Ectodermal cell (in vitro differentiated cells): Measurements from ENCODE around the gene MAP4K5.
A peak's percentile ranks its signal among the peaks of the same experiment; 100 is the strongest.

Experiments used
- H3K27ac ChIP-seq: 2 replicates; pipeline ENCODE4 v1.7.0; 2013; ENCODE audit warnings: mild to moderate bottlenecking, low read depth, low read length; ENCODE audit not compliant: insufficient read depth, poor library complexity, severe bottlenecking
- H3K27me3 ChIP-seq: 2 replicates; pipeline ENCODE4 v1.7.0; 2013; ENCODE audit warnings: mild to moderate bottlenecking, low read length; ENCODE audit not compliant: insufficient read depth, control insufficient read depth, poor library complexity, severe bottlenecking
- H3K36me3 ChIP-seq: one replicate; pipeline ENCODE4 v1.7.0; 2013; ENCODE audit warnings: low read length; ENCODE audit not compliant: control insufficient read depth, insufficient read depth
- H3K4me1 ChIP-seq: one replicate; pipeline ENCODE4 v1.7.0; 2013; ENCODE audit warnings: low read length; ENCODE audit not compliant: control insufficient read depth, insufficient read depth
- H3K4me3 ChIP-seq: 2 replicates; pipeline ENCODE4 v1.7.0; 2013; ENCODE audit warnings: low read depth, low read length, control low read depth; ENCODE audit not compliant: insufficient read depth
- H3K9me3 ChIP-seq: 2 replicates; pipeline ENCODE4 v1.7.0; 2013; ENCODE audit warnings: mild to moderate bottlenecking, low read length, moderate library complexity; ENCODE audit not compliant: control insufficient read depth
- WGBS, 2 experiments: methylation state at CpG; one replicate each; pipeline ENCODE4 v1.1.7; 2013; ENCODE audit warnings: missing lambda C conversion rate in 2 of 2; 5-methylcytosine and 5-hydroxymethylcytosine counted together

MAP4K5 gene

DNA sequence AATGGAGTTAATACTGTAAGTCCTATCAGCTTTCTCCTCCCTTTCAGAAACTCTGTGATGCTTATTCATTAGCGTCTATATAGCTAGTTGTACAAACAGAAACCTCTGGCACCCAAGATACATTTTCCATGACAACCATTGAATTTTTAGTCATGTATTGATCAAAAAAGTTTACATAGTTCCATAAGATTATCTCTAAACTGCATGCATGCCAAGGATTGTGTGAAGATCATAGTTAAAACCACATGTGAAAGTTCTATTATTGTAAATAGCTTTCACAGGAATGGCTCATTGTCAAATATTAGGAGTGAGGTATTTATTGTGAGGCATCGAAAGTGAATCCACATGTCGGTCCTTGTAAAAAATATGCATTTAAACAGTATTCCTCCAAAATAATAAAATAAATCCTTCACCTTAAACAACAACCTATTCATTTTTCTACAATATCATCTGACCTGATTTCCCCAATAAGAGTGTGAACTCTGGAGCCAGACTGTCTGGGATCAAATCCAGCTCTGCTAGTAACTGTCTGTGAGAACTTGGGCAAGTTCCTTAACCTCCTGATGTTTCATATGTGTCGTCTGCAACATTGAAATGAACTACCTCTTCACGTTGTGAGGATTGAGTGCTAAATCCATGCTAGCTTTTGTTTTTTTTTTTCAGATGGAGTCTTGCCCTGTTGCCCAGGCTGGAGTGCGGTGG lies 125.1 kb downstream of the MAP4K5 start:
- no peaks in the 10 kb centered on the region for H3K9me3 ChIP-seq
- no peaks in the 10 kb centered on the region for H3K27me3 ChIP-seq
- no peak overlapping the region for H3K27ac ChIP-seq
- 92 to 97% methylated on average over 5 to 6 of the region's 6 CpGs for WGBS, 2 experiments
- no peaks in the 10 kb centered on the region for H3K36me3 ChIP-seq
- H3K4me1 ChIP-seq = no peaks in the 10 kb centered on the region
- no peak overlapping the region for H3K4me3 ChIP-seq

DNA sequence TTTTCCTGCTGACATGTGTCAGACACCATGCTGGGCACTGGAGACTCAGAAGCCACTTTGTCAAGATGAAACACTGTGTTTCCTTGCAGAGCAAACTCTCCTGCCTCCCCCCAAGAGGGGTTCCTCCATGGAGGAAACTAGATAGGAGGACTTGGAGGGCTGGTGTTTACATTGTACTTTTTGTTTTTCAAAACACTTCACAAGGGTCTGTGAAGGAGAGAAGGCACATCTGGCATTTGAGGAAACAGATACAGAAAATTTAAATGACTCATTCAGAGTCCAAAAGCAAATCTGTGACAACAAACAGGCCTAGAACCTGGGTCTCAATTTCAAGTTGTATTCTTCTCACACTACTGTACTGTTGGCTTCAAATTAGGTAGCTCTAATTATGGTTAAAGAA lies 128.9 kb downstream of the MAP4K5 start:
- Histone ChIP-seq H3K36me3 (no peaks in the 10 kb centered on the region), H3K4me3 (no peak overlapping the region), H3K27ac (no peak overlapping the region), H3K27me3 (no peaks in the 10 kb centered on the region), H3K9me3 (no peaks in the 10 kb centered on the region), H3K4me1 (no peaks in the 10 kb centered on the region)

- H3K36me3 ChIP-seq = no peaks in the 10 kb centered on the region
- peaks cover 3% of the 10 kb centered on the region for H3K27me3 ChIP-seq
- WGBS, 2 experiments = 83 to 92% methylated on average over 1 of the region's 1 CpG
- H3K4me1 ChIP-seq = no peaks in the 10 kb centered on the region
- no peak overlapping the region for H3K27ac ChIP-seq
- H3K4me3 ChIP-seq = no peak overlapping the region
- H3K9me3 ChIP-seq = no peaks in the 10 kb centered on the region
Measured at GRCh38 chr14:50402965-50403364, 129.4 kb downstream of the MAP4K5 start.

DNA sequence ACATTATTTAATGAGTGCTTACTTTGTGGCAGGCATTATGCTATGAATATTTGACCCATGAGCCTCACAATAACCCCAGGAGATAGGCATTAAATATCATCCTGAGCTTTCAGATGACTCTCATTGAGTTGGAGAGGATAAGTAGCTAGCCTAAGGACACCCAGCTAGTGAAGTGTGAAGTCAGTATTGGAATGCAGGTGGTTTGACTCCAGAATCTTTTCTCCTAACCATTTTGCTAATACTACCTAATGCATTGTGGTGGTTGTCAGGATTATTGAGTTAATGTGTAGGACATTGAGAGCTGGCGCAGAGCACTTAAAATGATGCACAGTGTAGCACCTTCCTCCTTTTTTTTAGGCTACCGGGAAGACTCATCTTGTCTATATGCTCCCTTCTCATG lies 131.9 kb downstream of the MAP4K5 start:
- Histone ChIP-seq H3K27ac (no peak overlapping the region), H3K4me1 (peaks cover 3% of the 10 kb centered on the region), H3K27me3 (peaks cover 16% of the 10 kb centered on the region), H3K4me3 (no peak overlapping the region), H3K9me3 (no peaks in the 10 kb centered on the region), H3K36me3 (no peaks in the 10 kb centered on the region)
- WGBS, 2 experiments = 95 to 96% methylated on average over 2 of the region's 2 CpGs

GRCh38 chr14:50399251-50400032 lies 132.9 kb downstream of the MAP4K5 start:
- no peaks in the 10 kb centered on the region for H3K9me3 ChIP-seq
- WGBS, 2 experiments = 96 to 97% methylated on average over 6 of the region's 6 CpGs
- peaks cover 17% of the 10 kb centered on the region for H3K27me3 ChIP-seq
- no peak overlapping the region for H3K4me3 ChIP-seq
- peaks cover 3% of the 10 kb centered on the region for H3K4me1 ChIP-seq
- H3K36me3 ChIP-seq = no peaks in the 10 kb centered on the region
- H3K27ac ChIP-seq = no peak overlapping the region

DNA sequence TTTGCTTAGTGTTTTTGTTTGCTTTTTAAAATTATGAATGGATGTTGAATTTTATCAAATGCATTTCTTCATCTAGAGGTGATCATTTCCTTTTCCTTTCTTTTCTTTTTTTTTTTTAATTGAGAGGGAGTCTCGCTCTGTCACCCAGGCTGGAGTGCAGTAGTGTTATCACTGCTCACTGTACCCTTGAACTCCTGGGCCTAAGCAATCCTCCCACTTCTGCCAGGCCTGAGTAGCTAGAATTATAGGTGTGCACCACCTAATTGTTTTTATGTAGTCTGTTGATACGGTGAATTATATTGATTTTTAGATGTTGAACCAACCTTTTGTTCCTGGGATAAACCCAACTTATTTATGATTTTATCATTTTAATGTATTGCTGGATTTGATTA lies 134.2 kb downstream of the MAP4K5 start:
- no peak overlapping the region for H3K4me3 ChIP-seq
- no peak overlapping the region for H3K27ac ChIP-seq
- H3K36me3 ChIP-seq = no peaks in the 10 kb centered on the region
- peaks cover 17% of the 10 kb centered on the region for H3K27me3 ChIP-seq
- WGBS, 2 experiments = 74 to 95% methylated on average over 2 of the region's 2 CpGs
- H3K9me3 ChIP-seq = no peaks in the 10 kb centered on the region
- H3K4me1 ChIP-seq = peaks cover 3% of the 10 kb centered on the region

GRCh38 chr14:50397390-50398188 lies 134.8 kb downstream of the MAP4K5 start:
- H3K4me1 ChIP-seq = peaks cover 3% of the 10 kb centered on the region
- H3K27me3 ChIP-seq = peaks cover 17% of the 10 kb centered on the region
- no peaks in the 10 kb centered on the region for H3K36me3 ChIP-seq
- H3K4me3 ChIP-seq = peak overlapping the region; percentile 58
- H3K27ac ChIP-seq = no peak overlapping the region
- WGBS, 2 experiments = 68 to 72% methylated on average over 9 of the region's 9 CpGs
- no peaks in the 10 kb centered on the region for H3K9me3 ChIP-seq

DNA sequence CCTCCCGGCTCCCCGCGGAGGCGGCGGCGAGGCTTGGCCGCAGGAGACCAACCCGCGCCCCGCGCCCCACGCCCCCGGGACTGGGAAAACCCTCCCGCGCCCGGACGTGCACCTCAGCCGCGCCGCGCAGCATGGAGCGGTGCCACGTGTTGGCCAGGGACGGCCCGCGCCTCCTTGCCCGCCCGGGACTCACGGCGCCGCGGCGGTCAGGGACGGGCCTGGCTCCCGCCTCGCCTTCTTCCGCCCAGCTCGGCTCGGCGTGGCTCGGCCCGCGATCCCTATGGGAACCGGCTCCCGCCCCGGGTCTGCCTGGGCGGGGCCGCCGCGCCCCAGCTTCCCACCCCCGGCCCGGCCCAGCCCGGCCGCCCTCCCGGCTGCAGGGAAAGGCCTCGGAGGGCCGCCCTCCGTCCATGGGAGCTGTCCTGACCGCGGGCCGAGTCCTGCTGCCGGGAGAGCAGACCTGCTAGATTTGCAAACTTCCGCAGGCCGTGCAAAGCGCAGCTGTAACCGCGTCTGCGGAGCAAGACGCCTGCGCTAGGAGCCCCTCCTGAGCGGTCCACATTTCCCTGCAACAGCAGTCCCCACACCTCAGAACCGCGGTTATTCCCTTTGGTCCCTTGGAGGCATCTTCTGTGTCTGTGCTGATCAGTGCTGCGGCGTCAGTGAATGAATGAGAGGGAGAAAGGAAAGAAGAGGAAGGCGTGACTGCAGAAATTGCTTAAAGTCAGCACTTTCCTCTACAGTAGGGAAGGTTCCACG lies 135.6 kb downstream of the MAP4K5 start, which contains the start of gene CDKL1:
CDKL1 (minus strand) TSS at position 251 of the 759 bp plus-strand sequence. CDS start 1,013 bp downstream, outside the sequence.
- H3K4me3 ChIP-seq = peak within 1 kb of the TSS; percentile 58
- peak within 1 kb of the TSS; percentile 29 for H3K27ac ChIP-seq
- WGBS, 2 experiments = 1 to 2% methylated on average over 77 of the region's 77 CpGs

DNA sequence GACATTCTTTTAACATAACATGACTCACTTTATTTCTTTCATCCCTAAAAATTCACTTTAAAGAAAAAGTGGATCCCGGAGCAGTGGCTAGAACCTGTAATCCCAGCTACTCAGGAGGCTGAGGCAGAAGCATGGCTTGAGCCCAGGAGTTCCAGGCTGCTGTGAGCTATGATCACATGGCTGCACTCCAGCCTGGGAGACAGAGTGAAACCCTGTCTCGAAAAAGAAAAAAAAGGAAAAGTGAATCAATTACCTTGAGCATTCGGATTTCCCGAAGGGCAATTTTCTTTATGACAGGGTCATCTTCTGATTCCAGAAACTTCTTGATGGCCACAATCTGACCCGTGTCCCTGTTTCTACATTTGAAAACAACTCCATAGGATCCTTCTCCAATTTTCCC lies 136.9 kb downstream of the MAP4K5 start:
- WGBS, 2 experiments = 91 to 92% methylated on average over 5 of the region's 5 CpGs
- Histone ChIP-seq H3K4me3 (no peak overlapping the region), H3K27ac (no peak overlapping the region), H3K4me1 (peaks cover 3% of the 10 kb centered on the region), H3K27me3 (peaks cover 17% of the 10 kb centered on the region), H3K36me3 (no peaks in the 10 kb centered on the region), H3K9me3 (no peaks in the 10 kb centered on the region)

More for the DNA sequence above, 135.6 kb downstream of the MAP4K5 start, which contains the start of gene CDKL1:
- no peaks in the 10 kb centered on the region for H3K9me3 ChIP-seq
- no peaks in the 10 kb centered on the region for H3K36me3 ChIP-seq
- peaks cover 3% of the 10 kb centered on the region for H3K4me1 ChIP-seq
- peaks cover 17% of the 10 kb centered on the region for H3K27me3 ChIP-seq
